Anterior cingulate cortex (tissue), 58 donors: Measurements from ENCODE around the gene PCNX3.

Experiments
- DNase-seq, 58 donors: peaks; one replicate each; lab custom pipeline; 2025; lab: John Stamatoyannopoulos, UW

PCNX3 gene

DNA sequence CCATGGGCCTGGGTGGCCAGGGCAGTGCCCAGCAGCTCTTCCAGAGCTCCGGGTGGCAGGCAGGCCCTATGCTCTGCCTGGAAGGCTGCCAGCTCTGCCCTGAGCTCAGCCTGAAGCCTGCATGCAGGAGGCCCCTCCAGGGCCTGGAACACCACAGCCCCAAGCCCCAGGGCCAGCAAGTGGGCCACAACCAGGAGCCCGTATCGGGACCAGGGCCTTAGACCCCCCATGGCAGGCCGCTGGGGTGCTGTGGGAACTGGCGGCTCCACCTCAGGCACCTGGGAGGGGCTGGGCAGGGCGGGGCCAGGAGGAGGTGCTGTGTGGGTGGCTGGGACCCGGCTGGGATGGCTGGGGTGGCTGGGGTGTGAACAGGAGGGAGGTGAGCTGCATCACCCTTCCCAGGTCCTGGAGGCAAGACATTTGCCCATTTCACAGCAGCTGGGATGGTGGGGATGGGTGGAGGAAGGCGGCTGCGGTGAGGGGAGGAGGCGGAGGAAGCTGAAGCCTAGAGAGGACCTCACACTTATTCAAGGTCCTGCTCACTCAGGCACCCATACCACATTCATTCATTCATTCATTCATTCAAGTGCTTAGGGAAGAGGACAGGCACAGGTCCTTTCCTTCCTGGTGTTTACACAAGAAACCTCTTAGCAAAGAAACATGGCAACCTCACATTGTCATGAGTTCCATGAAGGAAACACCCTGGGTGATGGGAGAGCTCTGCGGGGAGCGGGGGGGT, 19.9 kb upstream of the PCNX3 start, which contains the start of gene KCNK7:
Gene KCNK7 (minus strand): TSS at position 258 of the 739 bp plus-strand sequence. CDS start 28 bp downstream, at position 230.
- no peak for DNase-seq

DNA sequence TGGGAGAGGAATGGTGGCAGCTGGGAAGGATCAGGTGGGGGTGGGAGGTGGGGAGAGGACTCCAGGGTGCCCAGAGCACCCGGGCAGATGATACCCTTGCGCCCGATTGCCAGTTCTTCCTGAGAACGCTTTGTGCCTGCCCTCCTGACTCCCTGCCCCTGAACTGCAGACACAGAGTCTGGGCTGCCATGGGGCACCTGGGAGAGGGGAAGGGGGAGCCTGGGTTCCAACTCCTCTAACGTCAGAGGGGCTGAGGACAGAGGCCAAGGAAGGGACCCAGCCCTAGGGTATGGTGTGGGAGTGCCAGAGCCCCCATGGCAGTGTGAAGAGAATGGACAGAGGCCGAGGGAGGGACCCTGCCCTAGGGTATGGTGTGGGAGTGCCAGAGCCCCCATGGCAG, 19.1 kb upstream of the PCNX3 start:
- DNase-seq, result no peak

DNA sequence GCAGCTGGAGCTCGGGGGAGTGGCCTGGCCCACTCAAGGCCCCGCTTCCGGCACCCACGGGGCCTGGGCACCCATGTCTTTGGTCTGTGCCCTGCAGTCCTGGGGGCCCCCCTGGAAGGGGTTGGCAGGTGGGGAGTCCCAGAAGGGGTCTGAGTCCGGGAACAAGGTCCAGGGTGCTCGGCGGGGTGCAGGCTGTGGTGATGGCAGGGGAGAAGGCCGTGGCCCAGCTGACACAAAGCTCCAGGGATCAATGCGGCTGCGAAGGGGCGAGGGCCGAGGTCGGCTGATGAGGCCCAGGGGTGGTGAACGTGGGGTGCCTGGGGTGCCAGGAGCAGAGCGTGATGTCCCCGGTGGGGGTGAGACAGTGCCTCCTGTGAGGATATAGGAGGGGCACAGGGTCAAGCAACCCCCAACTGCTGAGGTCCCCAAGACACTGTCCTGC, 17.3 kb upstream of the PCNX3 start:
- DNase-seq, result no peak

DNA sequence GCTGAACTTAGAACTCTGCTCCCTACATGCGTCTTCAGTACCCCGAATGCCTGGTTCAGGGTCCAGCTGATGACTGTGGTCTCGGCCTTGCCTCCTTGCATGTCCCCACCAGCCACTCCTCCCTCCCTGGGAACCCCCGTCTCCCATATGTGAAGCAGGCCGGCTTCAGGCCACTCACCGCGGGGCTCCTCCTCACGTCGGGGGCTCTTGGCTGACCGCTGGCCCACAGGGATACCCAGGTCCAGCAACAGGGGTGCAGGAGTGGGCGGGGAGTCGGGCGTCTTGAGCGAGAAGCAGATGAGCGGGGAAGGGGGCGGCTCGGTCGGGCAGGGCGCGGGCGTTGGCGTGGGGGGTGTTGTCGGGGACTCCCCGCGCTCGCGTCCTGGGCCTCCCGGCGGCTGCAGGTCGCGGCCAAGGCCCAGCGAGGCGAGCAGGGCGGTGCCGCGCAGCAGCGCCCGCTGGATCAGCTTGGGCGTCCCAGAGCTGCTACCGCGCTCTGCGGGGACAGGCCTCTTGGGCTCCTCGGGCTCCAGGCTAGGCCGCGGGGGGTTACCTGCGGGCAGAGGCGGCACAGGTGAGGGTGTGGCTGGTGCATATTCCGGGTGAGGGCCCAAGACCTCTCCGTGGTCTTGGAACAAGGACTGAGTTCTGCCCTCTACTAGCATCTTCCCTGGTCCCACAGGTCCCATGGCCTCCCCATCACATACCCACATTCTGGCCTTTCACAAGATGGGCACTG, 16.2 kb upstream of the PCNX3 start:
- no peak for DNase-seq

DNA sequence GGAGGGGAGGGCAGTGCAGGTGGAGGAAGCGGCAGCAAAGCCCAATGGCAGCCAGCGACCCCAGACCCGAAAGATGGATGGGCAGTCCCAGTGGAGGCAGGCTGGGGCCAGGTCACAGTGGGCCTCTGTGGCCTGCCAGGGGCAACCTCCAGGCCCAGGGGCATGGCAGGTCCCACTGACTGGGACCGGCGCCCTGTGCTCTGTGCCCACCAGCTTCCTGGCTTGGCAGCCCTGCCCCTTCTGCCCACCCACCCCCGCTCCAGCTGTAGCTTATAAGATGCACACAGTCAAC, 15.7 kb upstream of the PCNX3 start:
- no peak for DNase-seq

DNA sequence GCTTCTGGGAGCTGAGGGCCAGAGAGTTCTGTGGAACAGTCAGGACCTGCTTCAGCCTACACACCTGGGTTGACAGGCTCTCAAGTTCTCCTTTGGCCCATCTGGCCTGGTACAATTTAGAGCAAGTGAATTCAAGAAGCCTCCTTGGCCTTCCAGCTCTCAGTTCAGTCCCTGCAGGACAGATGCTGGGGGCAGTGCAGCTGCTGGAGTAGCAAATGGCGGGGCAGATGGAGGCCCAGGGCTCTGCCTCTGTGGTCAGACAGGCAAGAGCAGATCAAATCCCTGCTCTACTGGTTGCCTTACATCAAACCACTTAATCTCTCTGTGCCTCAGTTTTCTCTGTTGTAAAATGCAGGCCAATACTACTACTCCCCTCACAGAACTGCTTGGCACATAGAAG, 11.3 kb upstream of the PCNX3 start:
- no peak for DNase-seq

DNA sequence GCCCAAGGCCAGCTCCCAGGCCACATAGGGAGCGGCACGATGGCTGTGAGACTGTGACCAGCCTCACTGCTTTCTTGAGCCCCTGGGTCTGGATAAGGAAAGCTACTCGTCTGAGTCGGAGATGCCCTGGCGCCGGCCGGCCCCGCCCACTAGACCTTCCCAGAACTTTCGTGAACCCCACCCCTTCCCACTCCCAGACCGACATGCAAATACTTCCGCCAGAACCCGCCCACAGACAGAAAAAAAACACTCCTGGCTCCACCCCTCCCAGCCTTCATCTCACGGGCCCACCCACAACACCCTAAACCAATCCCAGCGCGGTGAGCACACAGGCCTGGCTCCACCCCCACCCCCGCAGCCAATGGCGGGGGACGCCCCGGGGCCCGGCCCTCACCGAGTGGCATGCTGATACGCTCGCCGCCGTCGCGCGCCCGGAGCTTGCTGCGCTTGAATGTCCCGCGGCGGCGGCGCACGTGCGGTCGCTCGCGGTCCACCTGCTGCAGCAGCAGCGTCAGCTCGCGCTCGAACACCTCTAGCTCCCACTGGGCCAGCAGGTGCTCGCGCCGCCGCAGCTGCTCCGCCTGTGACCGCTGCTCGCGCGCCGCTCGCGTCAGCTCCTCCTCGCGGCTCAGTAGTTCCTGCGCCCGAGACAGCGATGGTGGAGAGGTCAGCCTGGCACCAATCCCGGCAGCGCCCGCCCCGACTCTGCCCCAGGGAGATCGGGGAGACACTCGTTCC, 8.5 kb upstream of the PCNX3 start:
- DNase-seq, result peak; percentile 45 to 97 (median 93)

DNA sequence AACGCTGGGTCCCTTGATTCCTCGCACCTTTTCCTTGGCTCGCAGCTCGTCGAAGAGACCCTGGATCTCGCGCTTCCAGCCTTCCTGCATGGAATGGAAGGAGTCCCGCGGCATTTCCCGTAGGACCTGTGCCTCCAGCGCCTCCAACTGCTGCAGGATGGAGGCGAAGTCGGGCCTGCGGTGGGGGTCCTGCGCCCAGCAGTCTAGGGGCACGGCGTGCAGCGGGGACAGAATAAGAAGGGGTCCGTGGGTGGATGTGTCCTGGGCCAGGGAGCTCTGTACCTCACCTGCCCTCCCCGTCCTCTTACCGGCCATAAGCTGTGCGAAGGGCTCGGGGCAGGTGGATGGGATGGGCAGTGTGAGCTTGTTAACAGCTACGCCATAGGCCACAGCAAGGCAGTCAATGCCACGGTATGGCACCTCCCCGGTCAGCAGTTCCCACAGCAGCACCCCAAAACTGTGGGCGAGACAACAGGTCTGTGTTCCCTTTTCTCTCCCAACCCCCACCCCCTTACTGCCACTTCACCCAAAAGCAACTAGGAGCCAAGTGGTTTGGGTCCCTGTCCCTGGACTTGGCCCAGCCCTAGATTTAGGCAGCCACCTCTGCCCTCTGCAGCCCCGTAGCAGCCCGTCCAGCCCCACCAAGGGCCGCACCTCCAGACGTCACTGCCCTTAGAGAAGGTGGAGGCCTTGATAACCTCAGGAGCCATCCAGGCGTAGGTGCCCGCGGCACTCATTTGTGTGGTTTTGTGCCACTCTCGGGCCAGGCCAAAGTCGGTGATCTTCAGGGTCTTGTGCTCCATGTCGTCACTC, 7.8 kb upstream of the PCNX3 start:
- DNase-seq, result no peak

DNA sequence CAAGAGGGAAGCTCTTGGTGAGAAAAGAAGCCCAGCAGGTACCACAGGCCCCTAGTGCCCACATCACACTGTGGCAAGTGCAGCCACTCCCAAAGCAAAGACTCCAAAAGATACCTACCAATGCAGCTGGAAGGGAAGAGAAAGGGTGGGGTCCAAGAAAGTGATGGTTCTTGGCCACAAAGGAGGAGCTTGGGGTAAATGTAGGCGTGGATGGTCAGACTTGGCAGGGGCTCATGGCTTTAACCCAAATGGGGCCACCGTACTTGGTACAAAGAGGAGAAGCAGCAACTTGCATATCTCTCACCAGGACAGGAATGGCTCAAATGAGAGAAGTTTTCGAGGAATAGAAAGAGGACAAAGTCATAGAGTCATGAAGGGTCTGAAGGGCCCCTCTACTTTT, 6.3 kb upstream of the PCNX3 start:
- DNase-seq, result no peak

DNA sequence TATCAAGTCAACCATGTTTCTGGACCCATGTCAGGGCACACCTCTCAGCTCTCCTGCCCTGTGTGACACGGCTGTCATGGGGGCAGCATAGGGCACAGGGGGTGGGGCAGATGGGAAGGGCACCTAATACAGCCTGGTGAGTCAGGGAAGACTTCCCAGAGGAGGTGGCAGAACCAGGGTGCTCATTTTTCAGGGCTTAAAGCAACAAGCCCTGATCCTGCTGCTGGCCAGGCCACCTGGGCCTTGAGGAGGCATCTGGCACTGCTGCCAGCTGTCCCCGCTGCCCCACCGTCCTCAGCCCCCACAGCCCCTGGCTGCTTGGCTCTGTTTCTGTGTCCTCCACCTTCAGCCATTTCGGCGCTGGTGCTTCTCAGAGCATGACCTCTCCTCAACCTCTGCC, 5.9 kb upstream of the PCNX3 start:
- DNase-seq, result no peak

DNA sequence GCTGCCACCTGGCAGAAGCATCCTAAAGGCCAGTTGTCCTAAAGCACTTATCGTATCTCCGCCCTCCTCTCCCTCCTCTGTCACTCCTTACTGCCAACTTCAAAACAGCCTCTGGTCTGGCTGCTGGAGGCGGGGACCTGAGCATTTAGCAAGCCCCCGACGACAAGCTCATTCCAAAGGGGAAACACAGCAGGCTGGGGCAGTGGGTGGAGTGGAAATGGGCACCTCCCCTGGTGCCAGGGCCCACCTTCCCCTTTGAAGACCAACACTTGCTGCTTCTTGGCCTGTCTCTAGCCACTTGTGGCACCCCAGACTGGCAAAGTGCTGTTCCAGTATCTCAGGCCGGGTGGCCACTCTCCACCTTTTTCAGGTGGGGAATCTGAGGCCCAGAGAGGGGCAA, 5.2 kb upstream of the PCNX3 start:
- peak in 3 of 58 donors; percentile 33 to 53 (median 37) for DNase-seq

DNA sequence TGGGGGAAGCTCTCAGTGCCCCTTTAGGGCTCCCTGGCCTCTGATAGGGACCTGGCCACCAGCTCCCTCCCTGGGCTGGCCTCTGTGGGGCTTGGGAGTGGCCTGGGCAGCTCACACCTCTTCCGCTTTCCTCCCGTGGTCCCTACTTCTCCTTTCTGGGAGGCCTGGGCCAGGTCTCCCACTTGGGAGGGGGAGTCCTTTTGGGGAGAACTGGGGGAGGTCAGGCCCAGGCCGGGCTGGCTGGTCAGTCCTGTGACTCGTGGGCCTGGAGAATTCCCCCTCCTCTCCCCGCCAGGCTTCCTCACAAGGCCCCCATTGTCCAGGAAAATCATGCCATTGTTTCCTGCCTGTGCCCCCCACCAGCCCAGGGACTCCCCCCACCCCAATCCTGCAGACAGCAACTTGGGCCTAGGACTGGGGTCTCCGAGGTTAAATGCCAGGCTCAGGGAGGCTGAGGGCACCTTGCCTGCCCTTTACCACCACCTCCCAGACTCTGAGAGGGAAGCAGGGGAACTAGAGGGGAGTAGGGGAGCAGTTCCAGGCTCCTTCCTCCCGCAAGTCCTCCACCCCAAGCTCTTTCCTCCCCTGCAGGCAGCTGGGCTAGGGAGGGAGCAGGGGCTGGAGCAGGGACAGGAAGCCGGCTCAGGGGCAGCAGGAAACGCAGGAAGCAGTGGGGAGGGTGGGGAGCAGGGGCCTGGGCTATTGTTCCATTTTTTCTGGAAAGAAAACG, 4.4 kb upstream of the PCNX3 start:
- peak in 53 of 58 donors; percentile 16 to 94 (median 70) for DNase-seq

DNA sequence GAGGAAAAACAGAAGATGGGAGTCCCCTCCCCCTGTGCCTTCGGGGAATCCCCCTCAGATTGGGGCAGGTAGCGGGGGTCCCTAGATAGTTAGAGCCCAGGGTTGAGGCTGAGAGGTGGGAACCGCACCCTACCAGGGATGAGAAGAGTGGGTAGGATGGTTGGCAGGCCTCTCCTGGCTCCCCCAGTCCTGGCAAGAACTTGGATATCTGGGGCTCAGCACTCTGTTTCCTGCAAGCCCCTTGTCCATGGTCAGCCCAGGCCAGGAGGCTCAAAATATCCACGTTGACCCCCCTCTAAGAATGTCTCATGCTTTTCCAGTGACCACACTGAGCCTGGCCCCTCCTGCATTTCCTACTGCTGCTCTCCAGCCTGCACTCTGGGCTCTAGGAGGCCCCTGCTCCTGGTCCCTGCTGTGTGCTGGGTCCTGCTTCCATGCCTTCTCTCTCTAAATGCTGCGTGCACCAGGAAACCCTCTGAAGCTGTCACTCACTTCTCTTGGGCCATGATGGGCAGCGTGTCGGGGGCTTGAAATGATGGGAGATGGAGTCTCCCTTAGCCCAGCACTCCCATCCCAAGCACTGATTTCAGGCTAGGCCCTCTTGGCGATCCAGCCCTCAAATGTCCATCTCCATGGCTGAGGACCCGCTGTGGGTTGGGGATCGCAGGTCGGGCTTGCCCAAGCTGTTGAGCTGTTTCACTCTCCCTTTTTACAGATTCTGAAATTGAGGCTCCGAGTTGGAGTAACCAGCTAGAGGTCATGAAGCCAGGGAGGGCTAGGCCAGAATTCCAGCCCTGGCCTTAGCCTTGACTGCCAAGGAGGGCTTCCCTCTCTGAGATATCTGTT, 3.6 kb upstream of the PCNX3 start:
- DNase-seq, result no peak

DNA sequence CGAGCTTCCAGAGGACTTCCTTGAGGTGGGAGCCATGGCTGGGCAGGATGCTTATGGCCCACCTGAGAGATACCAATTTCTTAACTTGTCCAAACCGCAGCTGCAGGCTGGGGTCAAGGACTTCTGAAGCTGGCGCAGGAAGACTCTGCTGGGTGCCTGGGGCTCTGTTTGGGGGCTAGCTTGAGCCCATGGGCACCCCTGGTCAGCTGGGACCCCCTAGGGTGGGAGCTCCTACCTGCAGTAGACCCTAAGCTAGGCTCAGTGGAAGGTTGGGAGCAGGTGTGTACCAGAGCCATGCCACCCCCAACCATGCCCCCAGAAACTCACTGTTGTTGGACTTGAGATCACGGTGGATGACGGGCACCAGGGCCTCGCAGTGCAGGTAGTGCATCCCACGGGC, 2.9 kb upstream of the PCNX3 start:
- no peak for DNase-seq

DNA sequence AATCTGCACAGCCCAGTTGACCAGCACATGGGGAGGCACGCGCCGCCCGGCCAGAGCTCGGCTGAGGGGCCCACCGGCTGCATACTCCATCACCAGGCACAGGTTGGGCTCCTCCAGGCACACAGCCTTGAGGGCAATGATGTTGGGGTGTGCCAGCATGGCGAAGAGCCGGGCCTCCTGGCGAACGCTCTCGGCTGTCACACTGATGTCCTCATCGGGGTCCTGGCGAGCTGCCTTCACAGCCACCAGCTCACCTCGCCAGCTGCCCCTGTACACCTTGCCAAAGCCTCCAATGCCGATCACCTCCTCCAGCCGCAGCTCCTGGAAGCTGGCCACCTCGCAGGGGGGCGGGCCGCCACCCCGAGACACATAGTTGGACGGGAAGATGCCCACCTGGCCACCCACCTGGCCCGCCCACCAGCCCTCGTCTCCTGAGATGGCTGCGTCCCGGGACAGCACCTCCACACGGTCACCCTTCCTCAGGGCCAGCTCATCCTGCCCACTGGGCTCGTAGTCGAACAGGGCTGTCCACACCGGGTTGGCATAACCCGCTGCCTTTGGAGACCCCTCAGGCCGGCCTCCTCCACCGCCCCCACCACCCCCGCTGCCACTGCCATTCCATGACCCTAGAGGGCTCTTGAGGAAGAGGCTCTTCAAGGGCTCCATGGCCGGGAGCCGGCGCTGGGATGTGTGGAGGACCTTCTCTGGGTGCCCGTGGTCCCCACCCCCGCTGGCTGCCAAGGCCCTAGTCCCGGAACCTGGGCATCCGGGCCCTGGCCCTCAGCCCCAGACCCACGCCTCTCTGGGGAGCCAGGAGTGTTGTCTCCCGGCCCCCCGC, 2.3 kb upstream of the PCNX3 start:
- DNase-seq, result peak in 10 of 58 donors; percentile 11 to 63 (median 40)

DNA sequence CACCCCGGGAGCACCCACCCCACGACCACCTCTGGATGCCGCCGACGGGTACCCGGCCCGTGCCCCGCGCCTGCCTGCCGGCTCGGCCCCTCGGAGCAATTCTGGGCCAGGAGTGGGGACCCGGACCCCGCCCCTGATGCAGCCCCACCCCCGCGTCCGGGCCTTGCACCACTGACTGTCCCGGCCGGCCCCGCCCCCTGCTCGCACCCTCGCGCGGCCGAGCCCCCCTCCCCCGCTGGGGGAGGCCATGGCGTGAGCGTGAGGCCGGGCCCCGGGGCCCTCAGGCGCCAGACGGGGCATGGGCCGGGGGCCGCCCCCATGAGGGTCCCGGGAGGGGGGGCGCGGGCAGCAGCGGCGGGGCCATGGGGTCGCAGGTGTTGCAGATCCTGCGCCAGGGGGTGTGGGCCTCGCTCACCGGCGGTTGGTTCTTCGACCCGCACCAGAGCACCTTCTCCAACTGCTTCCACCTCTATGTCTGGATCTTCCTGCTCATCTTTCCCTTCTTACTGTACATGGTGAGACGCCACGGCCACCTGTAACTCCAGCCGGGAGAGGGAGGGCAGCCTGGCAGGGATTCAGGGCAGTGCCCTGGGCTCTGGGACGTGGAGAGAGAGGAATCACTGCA, 486 bp downstream of the PCNX3 start:
- DNase-seq, result peak in 2 of 58 donors; percentile 48 to 66

DNA sequence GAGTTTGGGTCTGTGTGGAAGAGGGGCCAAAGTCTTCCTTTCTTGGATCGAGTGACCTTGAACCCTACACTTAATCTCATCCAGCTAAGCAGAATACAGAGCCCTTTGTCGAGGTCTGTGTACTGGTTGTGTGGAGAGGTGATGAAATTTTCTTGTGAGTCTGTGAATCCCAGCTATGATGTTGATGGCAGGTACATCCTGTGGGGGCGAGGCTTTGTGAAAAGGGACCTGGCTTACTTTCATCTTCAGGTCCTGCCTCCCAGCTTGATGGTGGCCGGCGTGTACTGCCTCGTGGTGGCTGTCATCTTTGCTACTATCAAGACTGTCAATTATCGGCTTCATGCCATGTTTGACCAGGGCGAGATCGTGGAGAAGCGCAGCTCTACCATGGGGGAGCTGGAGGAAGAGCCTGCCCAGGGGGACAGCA, 1.0 kb downstream of the PCNX3 start:
- no peak for DNase-seq
